Mesodermal cell (in vitro differentiated cells): Measurements from ENCODE around the gene PDXDC1.
"Not testable (repeated sequence)": the region's sequence is repeated elsewhere in the genome, so short reads cannot be mapped to it uniquely, and the experiment has no call there.

Source experiments
- H3K27ac ChIP-seq: 2 replicates; pipeline ENCODE4 v1.7.0; 2013; ENCODE audit warnings: mild to moderate bottlenecking, low read depth, low read length, moderate library complexity; ENCODE audit not compliant: severe bottlenecking
- H3K36me3 ChIP-seq: 2 replicates; pipeline ENCODE4 v1.7.1; 2013; ENCODE audit warnings: mild to moderate bottlenecking, low read length, moderate library complexity; ENCODE audit not compliant: control insufficient read depth, insufficient read depth
- H3K4me1 ChIP-seq: one replicate; pipeline ENCODE4 v1.7.1; 2013; ENCODE audit warnings: mild to moderate bottlenecking, low read length; ENCODE audit not compliant: insufficient read depth, control insufficient read depth, poor library complexity, severe bottlenecking
- H3K4me3 ChIP-seq: 2 replicates; pipeline ENCODE4 v1.7.0; 2013; ENCODE audit warnings: low read length, control low read depth, mild to moderate bottlenecking; ENCODE audit not compliant: insufficient read depth, poor library complexity, severe bottlenecking; ENCODE audit errors: extremely low read depth
- H3K9me3 ChIP-seq: 2 replicates; pipeline ENCODE4 v1.7.1; 2013; ENCODE audit warnings: mild to moderate bottlenecking, low read length, moderate library complexity; ENCODE audit not compliant: control insufficient read depth
- WGBS, 2 experiments: methylation state at CpG; one replicate each; pipeline ENCODE4 v1.1.5; 2013; ENCODE audit warnings: missing lambda C conversion rate in 2 of 2; ENCODE audit not compliant: insufficient coverage in 2 of 2; 5-methylcytosine and 5-hydroxymethylcytosine counted together

Gene PDXDC1

DNA sequence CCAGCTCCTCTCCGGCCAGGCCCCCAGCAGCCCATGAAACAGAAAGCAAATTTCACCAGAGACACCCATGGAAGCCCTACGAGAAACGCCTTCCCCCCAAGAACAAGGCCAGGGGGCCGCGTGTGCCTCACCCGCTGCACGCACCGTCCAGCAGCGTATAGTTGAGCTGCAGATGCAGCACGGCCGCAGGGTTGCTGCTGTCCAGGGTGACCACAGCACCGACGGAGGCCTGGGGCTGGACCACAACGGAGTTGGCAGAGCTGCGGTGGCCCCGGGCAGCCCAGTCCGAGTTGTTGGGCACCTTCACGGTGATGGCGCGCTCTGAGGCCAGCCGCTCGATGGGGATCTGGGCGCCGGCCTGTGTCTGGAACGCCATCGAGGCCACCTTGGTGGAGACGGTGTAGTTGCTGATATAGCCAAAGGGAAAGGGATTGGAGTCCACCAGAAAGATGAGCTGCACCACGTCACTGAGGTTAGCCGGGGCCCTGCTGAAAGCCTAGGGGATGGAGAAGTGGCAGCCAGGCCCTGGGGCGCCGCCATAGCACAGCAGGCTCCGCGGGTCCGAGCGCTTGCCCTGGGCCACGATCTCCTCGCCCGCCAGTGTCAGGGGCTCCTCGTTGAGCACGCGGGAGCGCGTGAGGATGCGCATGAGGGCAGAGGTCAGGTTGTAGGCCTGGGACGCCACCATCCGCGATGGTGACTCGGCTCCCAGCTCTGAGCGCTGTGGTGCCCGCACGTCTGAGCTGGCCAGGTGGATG is 156.3 kb downstream of the PDXDC1 start:
- H3K9me3 ChIP-seq, H3K4me1 ChIP-seq, H3K36me3 ChIP-seq, H3K4me3 ChIP-seq, H3K27ac ChIP-seq: not testable (repeated sequence)
- 85 to 96% methylated on average over 2 to 16 of the region's 51 CpGs for WGBS, 2 experiments

GRCh38 chr16:15132719-15133428 is 158.0 kb downstream of the PDXDC1 start:
- not testable (repeated sequence) for H3K4me3 ChIP-seq, H3K36me3 ChIP-seq, H3K27ac ChIP-seq, H3K4me1 ChIP-seq, H3K9me3 ChIP-seq
- WGBS, 2 experiments, result 94 to 97% methylated on average over 13 to 14 of the region's 41 CpGs

DNA sequence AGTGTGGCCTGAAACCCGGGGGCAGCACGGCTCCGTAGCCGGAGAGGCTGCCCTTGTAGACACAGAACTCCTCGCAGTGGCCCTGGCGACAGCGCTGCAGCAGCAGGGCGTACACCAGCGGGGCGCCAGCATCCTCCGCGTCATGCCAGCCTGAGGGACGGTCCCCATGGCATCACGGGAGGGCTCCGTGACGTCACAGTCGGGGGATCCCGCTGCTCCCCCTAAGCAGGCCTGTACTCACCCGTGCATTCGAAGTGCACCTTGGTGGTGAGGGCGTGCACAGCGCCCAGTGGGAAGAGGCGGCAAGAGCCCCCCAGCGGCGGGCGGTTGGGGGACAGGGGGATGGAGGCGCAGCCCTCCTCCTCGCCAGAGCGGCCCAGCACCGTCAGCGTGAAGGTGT is 158.7 kb downstream of the PDXDC1 start:
- WGBS, 2 experiments, result 97% methylated on average over 8 of the region's 31 CpGs; no CpG with 5 or more reads in 1 of the 2 experiments
- not testable (repeated sequence) for H3K27ac ChIP-seq, H3K9me3 ChIP-seq, H3K4me3 ChIP-seq, H3K4me1 ChIP-seq, H3K36me3 ChIP-seq

DNA sequence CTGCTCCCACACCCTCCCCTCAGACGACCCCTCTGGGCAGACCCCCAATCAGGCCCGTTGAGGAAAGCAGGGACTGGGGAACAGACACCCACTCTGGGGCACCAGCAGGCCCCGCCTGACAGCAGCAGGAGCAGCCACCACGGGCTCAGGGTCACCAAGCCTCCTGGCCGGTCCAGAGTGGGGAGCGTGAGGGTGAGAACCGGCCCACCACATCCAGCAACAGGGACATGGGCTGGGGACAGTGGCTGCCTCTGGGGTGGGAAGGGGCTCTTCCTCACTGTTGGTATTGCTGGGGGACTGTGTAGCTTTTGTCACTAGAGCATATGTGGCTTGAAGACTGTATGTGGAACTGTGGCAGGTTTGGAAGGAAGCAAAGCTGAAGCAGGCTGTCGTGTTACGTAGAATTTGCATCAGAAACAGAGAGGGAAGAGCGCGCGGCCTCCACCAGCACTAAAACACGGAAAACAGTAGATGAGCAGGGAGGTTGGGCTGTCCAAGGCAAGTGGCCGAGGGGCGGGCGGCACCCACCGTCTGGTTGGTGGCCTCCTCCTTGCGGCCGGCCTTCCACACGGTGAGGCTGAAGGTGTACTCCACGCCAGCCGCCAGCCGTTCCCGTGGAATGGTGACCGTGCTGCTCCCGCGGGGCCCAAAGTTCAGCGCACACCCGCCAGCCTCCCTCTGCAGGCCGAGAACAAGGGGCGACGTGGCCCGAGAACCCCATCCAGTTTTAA is 160.1 kb downstream of the PDXDC1 start:
- H3K4me1 ChIP-seq, H3K27ac ChIP-seq, H3K36me3 ChIP-seq, H3K9me3 ChIP-seq, H3K4me3 ChIP-seq: not testable (repeated sequence)
- WGBS, 2 experiments, result 100% methylated on average over 2 of the region's 33 CpGs

DNA sequence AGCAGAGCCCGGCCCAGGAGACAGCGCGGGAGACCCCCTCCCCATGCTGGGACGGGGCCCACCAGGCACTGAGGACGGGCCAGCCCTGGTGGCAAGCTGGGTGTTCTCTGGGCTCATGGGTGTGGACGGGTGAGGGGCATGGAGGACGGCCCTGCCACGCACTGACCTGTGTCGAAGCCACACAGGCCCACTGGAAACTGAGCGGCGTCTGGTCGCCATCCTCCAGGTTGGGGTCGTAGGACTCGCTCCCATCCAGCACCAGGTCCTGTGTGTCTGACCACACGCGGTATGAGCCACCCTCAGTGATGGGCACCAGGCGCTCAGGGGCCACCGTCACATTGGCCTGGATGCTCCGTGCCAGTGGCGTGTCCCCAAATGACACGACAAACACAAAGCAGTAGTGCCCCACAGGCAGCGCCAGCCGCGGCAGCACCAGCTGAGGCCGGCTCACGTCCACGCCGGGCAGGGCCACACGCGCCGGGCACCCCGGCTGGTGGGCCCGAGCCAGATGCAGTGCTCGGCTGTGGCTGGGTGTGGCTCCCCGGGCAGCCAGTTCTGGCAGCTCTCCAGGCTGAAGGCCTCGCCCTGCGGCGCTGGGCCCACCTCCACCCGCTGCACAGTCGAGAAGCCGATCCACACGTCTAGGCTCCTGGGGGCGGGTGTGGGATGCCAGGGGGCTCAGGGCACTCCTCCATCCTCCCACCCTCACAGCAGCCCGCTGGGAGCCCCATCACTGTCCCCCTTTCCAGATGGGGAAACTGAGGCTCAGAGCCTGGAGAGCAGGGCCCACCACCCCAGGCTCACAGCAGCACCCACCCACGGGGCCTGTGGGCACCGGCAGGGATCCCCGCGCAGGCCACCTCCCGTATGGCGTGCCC is 160.9 kb downstream of the PDXDC1 start:
- H3K36me3 ChIP-seq, H3K9me3 ChIP-seq, H3K27ac ChIP-seq, H3K4me1 ChIP-seq, H3K4me3 ChIP-seq: not testable (repeated sequence)
- 96 to 98% methylated on average over 23 of the region's 50 CpGs for WGBS, 2 experiments

DNA sequence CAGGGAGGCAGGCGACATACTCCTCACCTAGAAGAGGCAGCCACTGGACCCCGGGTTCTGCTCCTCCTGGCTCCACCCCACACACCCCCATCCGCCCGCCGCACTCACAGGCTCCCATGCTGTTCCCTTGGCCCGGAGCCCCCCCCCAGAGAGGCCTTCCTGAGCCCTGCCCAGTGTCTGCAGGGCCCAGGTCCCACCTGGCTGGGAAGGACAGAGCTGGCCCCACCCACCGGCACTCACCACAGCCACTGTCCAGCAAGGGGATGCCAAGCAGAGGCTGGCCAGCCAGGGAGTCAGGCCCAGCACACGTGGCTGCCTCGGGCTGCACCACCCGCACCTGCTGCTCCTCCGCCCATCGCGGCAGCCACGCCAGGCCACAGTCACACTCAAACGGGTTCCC is 162.7 kb downstream of the PDXDC1 start:
- 100% methylated on average over 1 of the region's 15 CpGs; no CpG with 5 or more reads in 1 of the 2 experiments for WGBS, 2 experiments
- not testable (repeated sequence) for H3K9me3 ChIP-seq, H3K36me3 ChIP-seq, H3K4me1 ChIP-seq, H3K4me3 ChIP-seq, H3K27ac ChIP-seq

GRCh38 chr16:15140444-15141365 is 165.9 kb downstream of the PDXDC1 start:
- not testable (repeated sequence) for H3K9me3 ChIP-seq, H3K4me3 ChIP-seq, H3K27ac ChIP-seq, H3K36me3 ChIP-seq
- 89% methylated on average over 15 to 22 of the region's 30 CpGs for WGBS, 2 experiments
- H3K4me1 ChIP-seq, result peaks cover 11% of the 10 kb centered on the region

GRCh38 chr16:15141586-15141985 is 166.8 kb downstream of the PDXDC1 start:
- Histone ChIP-seq H3K36me3 (no peaks in the 10 kb centered on the region), H3K4me1 (peaks cover 15% of the 10 kb centered on the region), H3K9me3 (no peaks in the 10 kb centered on the region), H3K4me3 (no peak overlapping the region), H3K27ac (no peak overlapping the region)
- 92% methylated on average over 11 of the region's 15 CpGs for WGBS, 2 experiments

GRCh38 chr16:15142107-15142890 is 167.5 kb downstream of the PDXDC1 start:
- H3K4me3 ChIP-seq, H3K9me3 ChIP-seq, H3K27ac ChIP-seq, H3K36me3 ChIP-seq: not testable (repeated sequence)
- 84 to 89% methylated on average over 5 to 7 of the region's 27 CpGs for WGBS, 2 experiments
- H3K4me1 ChIP-seq, result peaks cover 15% of the 10 kb centered on the region
